Stimulated activated CD8-positive, alpha-beta memory T cell treated with anti-CD3 and anti-CD28 coated beads, Interleukin-12 subunit alpha, Interleukin-12 subunit beta, amount 100 ng/mL, for 24 hours (primary cell): Measurements from ENCODE around the gene PCDH15.

Source experiments
- DNase-seq: peaks from one replicate; pipeline ENCODE4 v3.0.0-alpha.2; 2020; ENCODE audit errors: extremely low read depth

The PCDH15 gene

GRCh38 chr10:53846809-53847208 is 954.2 kb downstream of the PCDH15 start:
- DNase-seq, result no peak

GRCh38 chr10:53843736-53844362 is 957.2 kb downstream of the PCDH15 start:
- no peak for DNase-seq

GRCh38 chr10:53841483-53842145 is 959.4 kb downstream of the PCDH15 start:
- no peak for DNase-seq

GRCh38 chr10:53840653-53841052 is 960.4 kb downstream of the PCDH15 start:
- DNase-seq, result no peak

GRCh38 chr10:53839440-53840039 is 961.5 kb downstream of the PCDH15 start:
- no peak for DNase-seq

GRCh38 chr10:53836638-53837037 is 964.4 kb downstream of the PCDH15 start:
- DNase-seq, result no peak

- no peak for DNase-seq
Observed at GRCh38 chr10:53833908-53834307, 967.1 kb downstream of the PCDH15 start.

GRCh38 chr10:53827261-53827660 is 973.8 kb downstream of the PCDH15 start:
- DNase-seq, result no peak

- no peak for DNase-seq
Observed at GRCh38 chr10:53808677-53809372, 992.2 kb downstream of the PCDH15 start.

GRCh38 chr10:53786236-53786900 is 1014.7 kb downstream of the PCDH15 start:
- no peak for DNase-seq

GRCh38 chr10:53771701-53772100 is 1029.3 kb downstream of the PCDH15 start:
- DNase-seq, result no peak

GRCh38 chr10:53770903-53771302 is 1030.1 kb downstream of the PCDH15 start:
- DNase-seq, result no peak

GRCh38 chr10:53765311-53765710 is 1035.7 kb downstream of the PCDH15 start:
- no peak for DNase-seq

- DNase-seq, result no peak
Observed at GRCh38 chr10:53754596-53755250, 1046.3 kb downstream of the PCDH15 start.
